Superior temporal gyrus (tissue), 1 donor: ENCODE results near the gene RUSC2.
A peak's percentile ranks its signal among the peaks of the same experiment; 100 is the strongest.
"Not testable (repeated sequence)": the region's sequence is repeated elsewhere in the genome, so short reads cannot be mapped to it uniquely, and the experiment has no call there.

ENCODE experiments used
- DNase-seq: peaks from one replicate; pipeline ENCODE4 v3.0.0-alpha.2; 2016; ENCODE audit errors: extremely low spot score

Gene RUSC2

GRCh38 chr9:35495984-35496383 is 6.1 kb downstream of the RUSC2 start:
- DNase-seq, result no peak

- DNase-seq, result not testable (repeated sequence)
These were observed 8.3 kb downstream of the RUSC2 start for GRCh38 chr9:35498245-35498644.

GRCh38 chr9:35499029-35499700 is 9.3 kb downstream of the RUSC2 start:
- no peak for DNase-seq

- DNase-seq, result no peak
These were observed 9.8 kb downstream of the RUSC2 start for GRCh38 chr9:35499701-35500030.

- DNase-seq, result no peak
These were observed 10.3 kb downstream of the RUSC2 start for GRCh38 chr9:35500130-35500748.

GRCh38 chr9:35501946-35502345 is 12.0 kb downstream of the RUSC2 start:
- no peak for DNase-seq

- DNase-seq, result no peak
These were observed 16.4 kb downstream of the RUSC2 start for GRCh38 chr9:35506359-35506758.

- no peak for DNase-seq
These were observed 18.2 kb downstream of the RUSC2 start for GRCh38 chr9:35508069-35508468.

GRCh38 chr9:35510383-35510753 is 20.5 kb downstream of the RUSC2 start:
- no peak for DNase-seq

GRCh38 chr9:35510754-35511428 is 21.0 kb downstream of the RUSC2 start:
- DNase-seq, result no peak

- no peak for DNase-seq
These were observed 21.5 kb downstream of the RUSC2 start for GRCh38 chr9:35511453-35511852.

- no peak for DNase-seq
These were observed 25.9 kb downstream of the RUSC2 start for GRCh38 chr9:35515766-35516165.

- DNase-seq, result no peak
These were observed 26.6 kb downstream of the RUSC2 start for GRCh38 chr9:35516479-35516878.

- DNase-seq, result peak; percentile 96
These were observed 27.2 kb downstream of the RUSC2 start for GRCh38 chr9:35517131-35517530.

GRCh38 chr9:35517552-35518224 is 27.8 kb downstream of the RUSC2 start:
- no peak for DNase-seq

- peak; percentile 64 for DNase-seq
These were observed 28.4 kb downstream of the RUSC2 start for GRCh38 chr9:35518225-35518821.

GRCh38 chr9:35518981-35519679 is 29.2 kb downstream of the RUSC2 start:
- peak; percentile 67 for DNase-seq

- DNase-seq, result no peak
These were observed 29.9 kb downstream of the RUSC2 start for GRCh38 chr9:35519692-35520363.

- no peak for DNase-seq
These were observed 30.4 kb downstream of the RUSC2 start for GRCh38 chr9:35520364-35520710.

- DNase-seq, result no peak
These were observed 31.8 kb downstream of the RUSC2 start for GRCh38 chr9:35521708-35522107.

- no peak for DNase-seq
These were observed 32.3 kb downstream of the RUSC2 start for GRCh38 chr9:35522187-35522586.
